Measurements from ENCODE around the gene KCND2. TPM values are rescaled to one million over a fixed set of nuclear protein-coding genes. Genes with fewer than 3 reads are reported as not detected.

KCND2 gene
- polyA plus RNA-seq, 3 donors, result not detected

- no peak overlapping the region for H2AFZ ChIP-seq (ENCODE audit: insufficient read depth, low read depth, low read length, poor library complexity, severe bottlenecking)
- no peaks in the 10 kb centered on the region for H3K36me3 ChIP-seq (replicated peaks in 1 of 2; ENCODE audit: control insufficient read depth in 1 of 2, insufficient read depth in 2 of 2, low read length in 2 of 2)
- Mint-ChIP-seq H3K4me3 (no peak overlapping the region), H3K27ac (no peak overlapping the region), H3K27me3 (ENCODE audit: low read depth in 3 of 3) (peaks cover 0 to 8% (median 4%) of the 10 kb centered on the region in 3 donors), H3K4me1 (no peaks in the 10 kb centered on the region), H3K36me3 (no peaks in the 10 kb centered on the region), H3K9me3 (no peaks in the 10 kb centered on the region)
- H3K27me3 ChIP-seq (ENCODE audit: control insufficient read depth in 2 of 2, insufficient read depth in 2 of 2, low read length in 2 of 2), result peaks cover 0 to 2% of the 10 kb centered on the region in 2 donors
- no peak for DNase-seq
- H3K9me3 ChIP-seq (replicated peaks in 1 of 2; ENCODE audit: control insufficient read depth in 1 of 2, insufficient read depth in 1 of 2, low read length in 2 of 2), result no peaks in the 10 kb centered on the region
- no peak for TF ChIP-seq CTCF (IDR thresholded peaks at IDR 0.05)
- H4K20me1 ChIP-seq (ENCODE audit: insufficient read depth, low read length), result no peaks in the 10 kb centered on the region
- H3K4me3 ChIP-seq (replicated peaks in 1 of 3; ENCODE audit: low read depth in 2 of 3, low read length in 3 of 3), result no peak overlapping the region
- H3K4me1 ChIP-seq (ENCODE audit: control insufficient read depth in 1 of 2, insufficient read depth in 2 of 2, low read length in 2 of 2), result no peaks in the 10 kb centered on the region
- H3K9ac ChIP-seq (ENCODE audit: insufficient read depth, low read length, poor library complexity, severe bottlenecking), result no peak overlapping the region
- H3K27ac ChIP-seq (ENCODE audit: low read depth in 1 of 2, low read length in 2 of 2), result no peak overlapping the region
- 100% methylated on average over 1 of the region's 3 CpGs for WGBS (ENCODE audit: insufficient coverage)
- H3K79me2 ChIP-seq (ENCODE audit: insufficient read depth, low read length), result no peaks in the 10 kb centered on the region
- intact Hi-C loops (cut with micrococcal nuclease), result no loop called here
- H3K4me2 ChIP-seq (replicated peaks; ENCODE audit: extremely low read depth, low read length, poor library complexity, severe bottlenecking), result no peak overlapping the region
Observed at GRCh38 chr7:120733835-120734234, 460.9 kb downstream of the KCND2 start.

GRCh38 chr7:120735791-120736190, 462.8 kb downstream of the KCND2 start:
- no peaks in the 10 kb centered on the region for H3K4me1 ChIP-seq (ENCODE audit: control insufficient read depth in 1 of 2, insufficient read depth in 2 of 2, low read length in 2 of 2)
- H3K79me2 ChIP-seq (ENCODE audit: insufficient read depth, low read length), result no peaks in the 10 kb centered on the region
- H3K9me3 ChIP-seq (replicated peaks in 1 of 2; ENCODE audit: control insufficient read depth in 1 of 2, insufficient read depth in 1 of 2, low read length in 2 of 2), result no peaks in the 10 kb centered on the region
- H3K9ac ChIP-seq (ENCODE audit: insufficient read depth, low read length, poor library complexity, severe bottlenecking), result no peak overlapping the region
- H3K27me3 ChIP-seq (ENCODE audit: control insufficient read depth in 2 of 2, insufficient read depth in 2 of 2, low read length in 2 of 2), result peaks cover 0 to 2% of the 10 kb centered on the region in 2 donors
- no CpG with 5 or more reads among the region's 2 CpGs for WGBS (ENCODE audit: insufficient coverage)
- TF ChIP-seq CTCF (IDR thresholded peaks at IDR 0.05), result no peak
- H3K4me3 ChIP-seq (replicated peaks in 1 of 3; ENCODE audit: low read depth in 2 of 3, low read length in 3 of 3), result no peak overlapping the region
- H4K20me1 ChIP-seq (ENCODE audit: insufficient read depth, low read length), result no peaks in the 10 kb centered on the region
- Mint-ChIP-seq H3K4me1 (no peaks in the 10 kb centered on the region), H3K27ac (no peak overlapping the region), H3K36me3 (no peaks in the 10 kb centered on the region), H3K4me3 (no peak overlapping the region), H3K9me3 (no peaks in the 10 kb centered on the region), H3K27me3 (ENCODE audit: low read depth in 3 of 3) (peaks cover 0 to 13% (median 7%) of the 10 kb centered on the region in 3 donors)
- H3K36me3 ChIP-seq (replicated peaks in 1 of 2; ENCODE audit: control insufficient read depth in 1 of 2, insufficient read depth in 2 of 2, low read length in 2 of 2), result no peaks in the 10 kb centered on the region
- H2AFZ ChIP-seq (ENCODE audit: insufficient read depth, low read depth, low read length, poor library complexity, severe bottlenecking), result no peak overlapping the region
- no peak overlapping the region for H3K4me2 ChIP-seq (replicated peaks; ENCODE audit: extremely low read depth, low read length, poor library complexity, severe bottlenecking)
- no peak for DNase-seq
- H3K27ac ChIP-seq (ENCODE audit: low read depth in 1 of 2, low read length in 2 of 2), result no peak overlapping the region
- intact Hi-C loops (cut with micrococcal nuclease), result no loop called here

All from CD14-positive monocyte (primary cell).